Endothelial cell of umbilical vein (primary cell): ENCODE measurements around the gene AGBL4. TPM values are rescaled to one million over a fixed set of nuclear protein-coding genes. Genes with fewer than 3 reads are reported as not detected.

Experiments used
- BruUV-seq: library from RNA; stranded (reverse); fragments of 400-500 nt; replicated peaks from 2 replicates; lab custom pipeline; 2021; lab: Mats Ljungman, UMichigan
- CTCF ChIA-PET: fragments of 300-600, 350-600 bp; sonication (Branson Sonifier 250); formaldehyde crosslinking; loops from one replicate; lab custom pipeline; 2021; ENCODE audit warnings: antibody characterized with exemption, inconsistent platforms; lab: Charles Lee
- POLR2A ChIA-PET: fragments of 300-600, 350-600 bp; sonication (Branson Sonifier 250); formaldehyde crosslinking; loops from one replicate; lab custom pipeline; 2021; ENCODE audit warnings: antibody characterized with exemption, inconsistent platforms; lab: Charles Lee
- DNase-seq: peaks from one replicate; pipeline ENCODE4 v3.0.0-alpha.2; 2011; ENCODE audit warnings: low read depth, low spot score
- FAIRE-seq: peaks from 2 replicates; lab custom pipeline; 2011; peaks lifted over from hg19 to GRCh38; lab: Jason Lieb, UNC
- H2AFZ ChIP-seq: 2 replicates; pipeline ENCODE4 v1.6.0; 2012; ENCODE audit warnings: low read depth, low read length, control low read depth, inconsistent platforms
- H3K27ac ChIP-seq: 2 replicates; pipeline ENCODE4 v1.5.1; 2011; ENCODE audit warnings: low read depth, mild to moderate bottlenecking, control low read depth, low read length, moderate library complexity; ENCODE audit not compliant: insufficient read depth
- H3K27me3 ChIP-seq, 2 experiments: 2 replicates each; pipeline versions ENCODE4 v1.6.0 to v1.6.1; 2011; ENCODE audit warnings: low read length in 2 of 2, mixed read lengths in 1 of 2; ENCODE audit not compliant: control insufficient read depth in 2 of 2, insufficient read depth in 2 of 2
- H3K36me3 ChIP-seq, 2 experiments: 2 replicates in 1 of 2; 3 replicates in 1 of 2; pipeline ENCODE4 v1.5.1; 2011; ENCODE audit warnings: low read length in 2 of 2, mild to moderate bottlenecking in 1 of 2, moderate library complexity in 1 of 2; ENCODE audit not compliant: control insufficient read depth in 2 of 2, insufficient read depth in 2 of 2; ENCODE audit errors: extremely low read depth in 1 of 2
- H3K4me1 ChIP-seq: 3 replicates; pipeline ENCODE4 v1.5.1; 2011; ENCODE audit warnings: mild to moderate bottlenecking, low read length; ENCODE audit not compliant: control insufficient read depth, insufficient read depth; ENCODE audit errors: extremely low read depth
- H3K4me2 ChIP-seq: 2 replicates; pipeline ENCODE4 v1.6.1; 2011; ENCODE audit warnings: low read length, control low read depth, mixed read lengths; ENCODE audit not compliant: insufficient read depth
- H3K4me3 ChIP-seq, 3 experiments: fragments of 200-600 bp in 1 of 3; sonication (generic), shearing (Covaris generic) in 1 of 3; replicated peaks in 1 of 3; 2 replicates each; pipeline ENCODE4 v1.5.1; 2011 to 2016; ENCODE audit warnings: control low read depth in 3 of 3, low read length in 3 of 3, mild to moderate bottlenecking in 2 of 3, inconsistent platforms in 1 of 3, low read depth in 1 of 3, moderate library complexity in 1 of 3; ENCODE audit not compliant: insufficient read depth in 1 of 3
- H3K79me2 ChIP-seq: 2 replicates; pipeline ENCODE4 v1.6.0; 2012; ENCODE audit warnings: low read length, inconsistent platforms; ENCODE audit not compliant: control insufficient read depth, insufficient read depth
- H3K9ac ChIP-seq: replicated peaks from 2 replicates; pipeline ENCODE3; 2011; ENCODE audit warnings: low read length, control low read depth; ENCODE audit not compliant: insufficient read depth; ENCODE audit errors: extremely low read depth
- H3K9me1 ChIP-seq: replicated peaks from 3 replicates; pipeline ENCODE4 v1.6.0; 2011; ENCODE audit warnings: mild to moderate bottlenecking, low read length; ENCODE audit not compliant: control insufficient read depth, insufficient read depth; ENCODE audit errors: extremely low read depth
- H3K9me3 ChIP-seq: replicated peaks from 2 replicates; pipeline ENCODE4 v1.5.1; 2012; ENCODE audit warnings: low read length, inconsistent platforms; ENCODE audit not compliant: control insufficient read depth, insufficient read depth
- H4K20me1 ChIP-seq: replicated peaks from 2 replicates; pipeline ENCODE3; 2011; ENCODE audit warnings: mild to moderate bottlenecking, low read length; ENCODE audit not compliant: control insufficient read depth, insufficient read depth; ENCODE audit errors: extremely low read depth
- CTCF ChIP-seq, 2 donors: IDR thresholded peaks; 1 replicate in 1 of 2; 2 replicates in 1 of 2; pipeline ENCODE4 v1.5.1; 2011; ENCODE audit warnings: low read length in 2 of 2, mild to moderate bottlenecking in 2 of 2, moderate library complexity in 2 of 2, control low read depth in 1 of 2, inconsistent platforms in 1 of 2, low read depth in 1 of 2; ENCODE audit not compliant: insufficient read depth in 1 of 2; ENCODE audit errors: extremely low read depth in 1 of 2
- EZH2 ChIP-seq: IDR thresholded peaks from 2 replicates; pipeline ENCODE4 v1.6.1; 2012; ENCODE audit warnings: borderline replicate concordance, low read depth, mild to moderate bottlenecking, moderate library complexity, low read length, inconsistent platforms; ENCODE audit not compliant: severe bottlenecking
- FOS ChIP-seq: IDR thresholded peaks from 2 replicates; pipeline ENCODE4 v1.6.1; 2011; ENCODE audit warnings: mild to moderate bottlenecking, low read length, moderate library complexity, borderline replicate concordance; ENCODE audit not compliant: insufficient read depth
- GATA2 ChIP-seq: IDR thresholded peaks from 2 replicates; pipeline ENCODE4 v1.7.0; 2011; ENCODE audit warnings: low read depth, mild to moderate bottlenecking, moderate library complexity, mixed read lengths, low read length; ENCODE audit not compliant: insufficient read length, insufficient read depth
- JUN ChIP-seq: IDR thresholded peaks from 2 replicates; pipeline ENCODE4 v1.6.1; 2011; ENCODE audit warnings: borderline replicate concordance, low read depth; ENCODE audit not compliant: insufficient read length, insufficient read depth
- MAX ChIP-seq: IDR thresholded peaks from 2 replicates; pipeline ENCODE4 v1.6.1; 2011; ENCODE audit not compliant: insufficient read depth, insufficient read length
- MYC ChIP-seq: IDR thresholded peaks from one replicate; pipeline ENCODE4 v1.6.1; 2011; ENCODE audit warnings: mild to moderate bottlenecking, low read depth, low read length
- POLR2A ChIP-seq: IDR thresholded peaks from 2 replicates; pipeline ENCODE4 v1.6.1; 2012; ENCODE audit warnings: low read depth, mild to moderate bottlenecking, control low read depth, low read length
- POLR2AphosphoS5 ChIP-seq: IDR thresholded peaks from 2 replicates; pipeline ENCODE4 v1.6.1; 2012; ENCODE audit warnings: low read depth, mild to moderate bottlenecking, control low read depth, low read length, moderate library complexity; ENCODE audit not compliant: insufficient read depth
- dilution Hi-C: fragments of 300-500 bp; cut with MboI; formaldehyde crosslinking; loops from one replicate; pipeline ENCODE4 v1.15.0; 2019; ENCODE audit warnings: low sequenced_read_pairs; ENCODE audit not compliant: extremely low pct_ligation_motif_present
- intact Hi-C: fragments of 100-400 bp; cut with micrococcal nuclease; formaldehyde crosslinking; loops from one replicate; pipeline ENCODE4 v1.10.0; 2022
- polyA plus RNA-seq, 4 experiments: library from polyadenylated mRNA; depleted of rRNA in 3 of 4; stranded (reverse) in 3 of 4; unstranded in 1 of 4; fragments of >200 nt; gene quantifications; 2 replicates each; pipeline versions ENCODE4 v1.2.1 to v1.2.3, GENCODE V29; 2011 to 2012; ENCODE audit warnings: missing spikeins in 1 of 4
- total RNA-seq: library from RNA; stranded (reverse); gene quantifications from 2 replicates; pipeline ENCODE4 v1.2.3, GENCODE V29; 2021

The AGBL4 gene
- total and polyA plus RNA-seq, 2 donors (not counting 3 experiments of a cell fraction or from before 2014, with no cell fraction given), result not detected

- no peak for FAIRE-seq
These were observed 1070.1 kb downstream of the AGBL4 start for GRCh38 chr1:48953617-48954016.

More at GRCh38 chr1:48953617-48954016, 1070.1 kb downstream of the AGBL4 start:
- H3K27ac ChIP-seq, result no peak overlapping the region
- no peak overlapping the region for H3K9ac ChIP-seq
- no peaks in the 10 kb centered on the region for H3K79me2 ChIP-seq
- TF ChIP-seq MYC, result no peak
- no peak for TF ChIP-seq POLR2A
- no peak for TF ChIP-seq MAX
- no peak for TF ChIP-seq JUN
- no peak for TF ChIP-seq GATA2
- no peak for TF ChIP-seq EZH2
- no peak for TF ChIP-seq CTCF (IDR thresholded peaks at IDR 0.05; ENCODE audit: extremely low read depth in 1 of 2, insufficient read depth in 1 of 2, low read depth in 1 of 2, low read length in 2 of 2)
- TF ChIP-seq POLR2AphosphoS5, result no peak
- no peak for TF ChIP-seq FOS
- H3K9me3 ChIP-seq, result no peaks in the 10 kb centered on the region
- H3K27me3 ChIP-seq, result no peaks in the 10 kb centered on the region
- H3K4me1 ChIP-seq, result no peaks in the 10 kb centered on the region
- no peak overlapping the region for H2AFZ ChIP-seq
- H3K9me1 ChIP-seq, result no peaks in the 10 kb centered on the region
- no TSS peak for BruUV-seq
- dilution Hi-C loops, result no loop called here
- intact Hi-C loops, result no loop called here
- H3K36me3 ChIP-seq, result no peaks in the 10 kb centered on the region
- DNase-seq, result no peak
- no peak overlapping the region for H3K4me3 ChIP-seq
- POLR2A ChIA-PET, result no interaction called here
- CTCF ChIA-PET, result interaction anchor here (1.5 kb wide), 1 partner anchor 16 kb away, joined by 3 read pairs; no protein-coding TSS in a partner anchor
- no peak overlapping the region for H3K4me2 ChIP-seq
- no peaks in the 10 kb centered on the region for H4K20me1 ChIP-seq
